WTC11 (cell line): ENCODE results near the gene CACNA2D1.

Experiments
- ATF1 ChIP-seq: sonication (generic); formaldehyde crosslinking; IDR thresholded peaks from 2 replicates; pipeline ENCODE4 v1.8.1; 2023; ENCODE audit warnings: mild to moderate bottlenecking, moderate library complexity, missing genetic modification reagents
- CBFB ChIP-seq: sonication (generic); formaldehyde crosslinking; IDR thresholded peaks from 2 replicates; pipeline ENCODE4 v1.8.1; 2022; ENCODE audit warnings: mild to moderate bottlenecking, low read depth, missing genetic modification reagents
- CTCF ChIP-seq: fragments of 200-600 bp; IDR thresholded peaks from 2 replicates; pipeline ENCODE4 v1.8.0; 2022; ENCODE audit warnings: antibody characterized with exemption
- ELF4 ChIP-seq: sonication (generic); formaldehyde crosslinking; IDR thresholded peaks from 2 replicates; pipeline ENCODE4 v1.8.1; 2022; ENCODE audit warnings: low read depth, mild to moderate bottlenecking, moderate library complexity, missing genetic modification reagents
- FOXJ3 ChIP-seq: sonication (generic); formaldehyde crosslinking; IDR thresholded peaks from 2 replicates; pipeline ENCODE4 v1.9.0; 2021; ENCODE audit warnings: missing genetic modification reagents, mild to moderate bottlenecking, borderline replicate concordance
- FOXP1 ChIP-seq: sonication (generic); formaldehyde crosslinking; IDR thresholded peaks from 2 replicates; pipeline ENCODE4 v1.8.0; 2022; ENCODE audit warnings: missing genetic modification reagents, mild to moderate bottlenecking, moderate library complexity, borderline replicate concordance
- NR3C1 ChIP-seq: sonication (generic); formaldehyde crosslinking; conservative IDR thresholded peaks from 2 replicates; pipeline ENCODE4 v1.8.1; 2023; ENCODE audit warnings: low read depth, mild to moderate bottlenecking, missing genetic modification reagents
- SMAD3 ChIP-seq: sonication (generic); formaldehyde crosslinking; IDR thresholded peaks from 2 replicates; pipeline ENCODE4 v1.8.0; 2022; ENCODE audit warnings: missing genetic modification reagents, mild to moderate bottlenecking, borderline replicate concordance
- TEAD4 ChIP-seq: sonication (generic); formaldehyde crosslinking; IDR thresholded peaks from 2 replicates; pipeline ENCODE4 v1.8.0; 2022; ENCODE audit warnings: mild to moderate bottlenecking, missing genetic modification reagents
- TF ChIP-seq, protein P1 (sequence below): sonication (generic); formaldehyde crosslinking; IDR thresholded peaks from 2 replicates; pipeline ENCODE4 v1.8.1; 2022; ENCODE audit warnings: mild to moderate bottlenecking, missing genetic modification reagents, moderate library complexity, borderline replicate concordance
- TF ChIP-seq, protein P2 (sequence below): sonication (generic); formaldehyde crosslinking; IDR thresholded peaks from 2 replicates; pipeline ENCODE4 v1.8.1; 2023; ENCODE audit warnings: mild to moderate bottlenecking, missing genetic modification reagents, moderate library complexity
- TF ChIP-seq, protein P3 (sequence below): sonication (generic); formaldehyde crosslinking; IDR thresholded peaks from 2 replicates; pipeline ENCODE4 v1.8.1; 2023; ENCODE audit warnings: mild to moderate bottlenecking, missing genetic modification reagents, moderate library complexity

DNA sequence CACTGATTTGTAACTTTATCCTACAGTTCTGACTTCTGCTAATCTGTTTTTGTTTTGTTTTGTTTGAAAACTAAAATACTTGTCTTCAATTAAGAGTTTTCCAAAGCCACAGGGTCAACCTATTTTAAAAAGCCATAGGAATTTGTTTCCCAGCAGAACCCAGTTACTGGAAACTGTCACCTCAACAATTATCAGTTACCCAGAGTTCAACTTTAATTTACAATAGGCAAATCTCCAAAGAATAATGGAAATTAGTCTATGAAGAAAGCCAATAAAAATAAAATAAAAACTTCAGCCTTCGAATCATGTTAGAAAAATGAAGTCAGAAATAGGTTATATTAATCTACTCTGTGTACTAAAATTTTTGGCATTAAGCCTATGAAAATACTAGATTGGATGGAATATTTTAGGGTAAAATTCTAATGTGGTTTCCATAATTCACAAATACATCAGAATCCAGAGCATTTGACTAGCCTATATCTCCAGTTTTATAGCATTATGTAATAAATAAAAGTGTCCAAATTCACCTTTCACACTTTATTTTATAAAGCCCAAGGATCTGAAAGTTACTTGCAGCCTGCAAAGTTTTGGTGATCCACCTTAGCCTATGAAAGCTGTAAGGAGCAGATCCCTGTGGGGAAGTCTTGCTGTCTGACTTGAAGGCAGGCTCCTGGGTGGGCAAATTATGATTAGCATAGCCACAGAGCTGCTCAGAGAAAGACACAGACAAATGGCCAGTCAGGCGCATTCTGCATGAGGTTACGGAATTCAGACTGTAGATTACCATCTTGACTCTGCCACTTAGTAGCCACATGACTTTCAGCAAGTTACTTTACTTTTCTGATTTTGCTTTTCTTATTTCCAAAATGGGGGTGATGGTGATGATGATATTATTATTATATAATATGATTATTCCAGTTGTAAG is 423.8 kb downstream of the CACNA2D1 start:
- no peak for TF ChIP-seq CTCF
- TF ChIP-seq ELF4 (CRISPR knock-in tag): no peak
- TF ChIP-seq CBFB: no peak
- no peak for TF ChIP-seq FOXJ3 (CRISPR knock-in tag)
- TF ChIP-seq ATF1 (CRISPR knock-in tag): no peak
- TF ChIP-seq, protein P1, sequence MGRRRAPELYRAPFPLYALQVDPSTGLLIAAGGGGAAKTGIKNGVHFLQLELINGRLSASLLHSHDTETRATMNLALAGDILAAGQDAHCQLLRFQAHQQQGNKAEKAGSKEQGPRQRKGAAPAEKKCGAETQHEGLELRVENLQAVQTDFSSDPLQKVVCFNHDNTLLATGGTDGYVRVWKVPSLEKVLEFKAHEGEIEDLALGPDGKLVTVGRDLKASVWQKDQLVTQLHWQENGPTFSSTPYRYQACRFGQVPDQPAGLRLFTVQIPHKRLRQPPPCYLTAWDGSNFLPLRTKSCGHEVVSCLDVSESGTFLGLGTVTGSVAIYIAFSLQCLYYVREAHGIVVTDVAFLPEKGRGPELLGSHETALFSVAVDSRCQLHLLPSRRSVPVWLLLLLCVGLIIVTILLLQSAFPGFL (CRISPR knock-in tag): no peak
- no peak for TF ChIP-seq SMAD3
- TF ChIP-seq NR3C1: no peak
- TF ChIP-seq, protein P2, sequence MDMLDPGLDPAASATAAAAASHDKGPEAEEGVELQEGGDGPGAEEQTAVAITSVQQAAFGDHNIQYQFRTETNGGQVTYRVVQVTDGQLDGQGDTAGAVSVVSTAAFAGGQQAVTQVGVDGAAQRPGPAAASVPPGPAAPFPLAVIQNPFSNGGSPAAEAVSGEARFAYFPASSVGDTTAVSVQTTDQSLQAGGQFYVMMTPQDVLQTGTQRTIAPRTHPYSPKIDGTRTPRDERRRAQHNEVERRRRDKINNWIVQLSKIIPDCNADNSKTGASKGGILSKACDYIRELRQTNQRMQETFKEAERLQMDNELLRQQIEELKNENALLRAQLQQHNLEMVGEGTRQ (CRISPR knock-in tag): no peak
- no peak for TF ChIP-seq FOXP1 (CRISPR knock-in tag)
- TF ChIP-seq, protein P3, sequence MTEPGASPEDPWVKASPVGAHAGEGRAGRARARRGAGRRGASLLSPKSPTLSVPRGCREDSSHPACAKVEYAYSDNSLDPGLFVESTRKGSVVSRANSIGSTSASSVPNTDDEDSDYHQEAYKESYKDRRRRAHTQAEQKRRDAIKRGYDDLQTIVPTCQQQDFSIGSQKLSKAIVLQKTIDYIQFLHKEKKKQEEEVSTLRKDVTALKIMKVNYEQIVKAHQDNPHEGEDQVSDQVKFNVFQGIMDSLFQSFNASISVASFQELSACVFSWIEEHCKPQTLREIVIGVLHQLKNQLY (CRISPR knock-in tag): no peak
- TF ChIP-seq TEAD4 (CRISPR knock-in tag): no peak
